Naive thymus-derived CD4-positive, alpha-beta T cell (primary cell): ENCODE results near the gene ENG. TPM values are rescaled to one million over a fixed set of nuclear protein-coding genes. Genes with fewer than 3 reads are reported as not detected.
A peak's percentile ranks its signal among the peaks of the same experiment; 100 is the strongest.

Experiments used
- ATAC-seq: fragments of 150-1000 bp; cut with Tn5 transposase; 2 replicates; pipeline ENCODE4 v1.10.0; 2021; ENCODE audit warnings: mild to moderate bottlenecking, moderate library complexity
- CTCF ChIA-PET: fragments of 350-600 bp; sonication (Branson Sonifier 250); formaldehyde crosslinking; loops from one replicate; lab custom pipeline; 2021; ENCODE audit warnings: antibody characterized with exemption; lab: Charles Lee
- POLR2A ChIA-PET: fragments of 350-600 bp; sonication (Branson Sonifier 250); formaldehyde crosslinking; loops from one replicate; lab custom pipeline; 2021; ENCODE audit warnings: antibody characterized with exemption, inconsistent platforms; lab: Charles Lee
- DNase-seq, 9 donors: peaks; one replicate each; pipeline versions ENCODE4 v3.0.0 to v3.0.0-alpha.2; 2020 to 2022; ENCODE audit warnings: mixed read lengths in 1 of 9
- H3K27ac ChIP-seq: one replicate; pipeline ENCODE4 v1.7.0; 2013; ENCODE audit warnings: mild to moderate bottlenecking, low read depth, low read length, moderate library complexity
- H3K27me3 ChIP-seq, 2 donors: one replicate each; pipeline ENCODE4 v1.7.0; 2013; ENCODE audit warnings: low read length in 2 of 2, mild to moderate bottlenecking in 2 of 2, moderate library complexity in 2 of 2; ENCODE audit not compliant: control insufficient read depth in 2 of 2, insufficient read depth in 2 of 2
- H3K36me3 ChIP-seq, 3 experiments: 1 replicate in 2 of 3; 2 replicates in 1 of 3; pipeline ENCODE4 v1.7.0; 2013; ENCODE audit warnings: low read length in 3 of 3, mild to moderate bottlenecking in 3 of 3, moderate library complexity in 1 of 3; ENCODE audit not compliant: insufficient read depth in 3 of 3, control insufficient read depth in 2 of 3
- H3K4me1 ChIP-seq, 2 donors: one replicate each; pipeline ENCODE4 v1.7.0; 2013; ENCODE audit warnings: low read length in 2 of 2, mild to moderate bottlenecking in 2 of 2, moderate library complexity in 1 of 2; ENCODE audit not compliant: control insufficient read depth in 2 of 2, insufficient read depth in 2 of 2
- H3K4me3 ChIP-seq: 2 replicates; pipeline ENCODE4 v1.7.0; 2013; ENCODE audit warnings: mild to moderate bottlenecking, low read length
- H3K9me3 ChIP-seq, 3 experiments: 1 replicate in 2 of 3; 2 replicates in 1 of 3; pipeline ENCODE4 v1.7.0; 2013; ENCODE audit warnings: low read length in 3 of 3; ENCODE audit not compliant: control insufficient read depth in 2 of 3
- H3K27ac Mint-ChIP-seq, 9 donors: one replicate each; pipeline ENCODE4 v1.8.0; 2020 to 2022; ENCODE audit warnings: mixed read lengths in 9 of 9, mild to moderate bottlenecking in 8 of 9, moderate library complexity in 5 of 9, inconsistent platforms in 2 of 9
- H3K27me3 Mint-ChIP-seq, 5 donors: one replicate each; pipeline ENCODE4 v1.8.0; 2021 to 2022; ENCODE audit warnings: mixed read lengths in 5 of 5, mild to moderate bottlenecking in 1 of 5
- H3K36me3 Mint-ChIP-seq, 5 donors: one replicate each; pipeline ENCODE4 v1.8.0; 2020 to 2022; ENCODE audit warnings: mixed read lengths in 5 of 5, mild to moderate bottlenecking in 3 of 5, inconsistent platforms in 1 of 5
- H3K4me1 Mint-ChIP-seq, 7 donors: one replicate each; pipeline ENCODE4 v1.8.0; 2020 to 2022; ENCODE audit warnings: mixed read lengths in 7 of 7, mild to moderate bottlenecking in 3 of 7, inconsistent platforms in 1 of 7
- H3K4me3 Mint-ChIP-seq, 10 donors: one replicate each; pipeline ENCODE4 v1.8.0; 2020 to 2022; ENCODE audit warnings: mild to moderate bottlenecking in 10 of 10, mixed read lengths in 10 of 10, moderate library complexity in 6 of 10, inconsistent platforms in 2 of 10
- H3K9me3 Mint-ChIP-seq, 11 donors: one replicate each; pipeline ENCODE4 v1.8.0; 2020 to 2022; ENCODE audit warnings: mixed read lengths in 11 of 11, mild to moderate bottlenecking in 4 of 11, inconsistent platforms in 1 of 11, moderate library complexity in 1 of 11
- intact Hi-C, 2 donors: fragments of 100-400 bp; cut with micrococcal nuclease; formaldehyde crosslinking; loops; one replicate each; pipeline ENCODE4 v1.15.1; 2023
- polyA plus RNA-seq, 2 donors: library from polyadenylated mRNA; unstranded; fragments of 300-500 nt; fragmentation: Illumina TruSeq; gene quantifications; one replicate each; pipeline ENCODE4 v1.2.3, GENCODE V29; 2021
- total RNA-seq, 6 experiments: library from RNA in 5 of 6; stranded (reverse) in 5 of 6; gene quantifications; 1 replicate in 5 of 6; 2 replicates in 1 of 6; pipeline ENCODE4 v1.2.3 and lab custom pipeline; 2021 to 2026

ENG gene
- total and polyA plus RNA-seq, 7 experiments from 2014 or later, result 4.5 to 25.8 (median 11.2) TPM

DNA sequence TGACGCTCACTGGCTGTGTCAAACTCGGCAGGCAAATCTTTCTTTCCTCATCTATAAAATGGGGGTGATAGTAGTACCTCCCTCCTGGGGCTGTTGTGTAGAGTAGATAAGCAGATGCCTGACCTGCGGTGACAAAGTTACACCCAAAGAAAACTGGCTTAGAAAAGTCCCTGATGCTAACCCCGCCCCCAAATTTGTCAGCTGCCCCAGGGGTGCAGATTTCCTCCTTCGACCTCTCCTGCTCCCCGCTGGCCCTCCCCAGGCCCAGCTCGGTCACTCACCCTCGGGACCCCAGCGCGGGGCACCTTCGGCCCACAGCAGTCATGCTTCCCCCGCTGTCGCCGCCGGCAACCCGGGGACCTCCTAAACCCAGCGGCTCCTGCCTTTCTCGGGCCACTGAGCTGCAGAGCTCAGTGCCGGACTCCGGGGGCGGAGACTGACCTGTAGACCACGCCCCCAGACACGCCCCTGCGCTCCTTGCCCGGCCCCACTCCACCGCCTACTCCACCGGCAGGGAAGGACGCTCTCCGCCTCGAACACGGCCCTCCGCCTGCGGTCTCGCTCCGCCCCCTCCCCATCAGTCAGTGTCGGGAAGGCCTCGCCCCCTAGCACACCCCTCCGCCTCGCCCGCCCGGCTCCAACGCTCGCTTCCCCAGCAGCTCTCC lies 83.4 kb downstream of the ENG start:
- peak overlapping the region; percentile 71 for H3K4me3 ChIP-seq
- no peaks in the 10 kb centered on the region for H3K27me3 ChIP-seq
- peaks cover 44 to 82% (median 71%) of the 10 kb centered on the region in 7 donors for H3K4me1 Mint-ChIP-seq
- H3K27ac ChIP-seq, result peak overlapping the region; percentile 90
- POLR2A ChIA-PET, result interaction anchor here (0.6 to 11.2 kb wide), 15 partner anchors 7 to 211 kb away, joined by 3 to 99 read pairs (median 3); partner anchors contain the start of genes CDK9, FPGS and SH2D3C
- peaks cover 57 to 59% of the 10 kb centered on the region in 2 donors for H3K4me1 ChIP-seq
- H3K36me3 Mint-ChIP-seq, result peaks cover 0 to 31% (median 10%) of the 10 kb centered on the region in 5 donors
- H3K27ac Mint-ChIP-seq, result peak overlapping the region; percentile 90 to 96 (median 94)
- CTCF ChIA-PET, result interaction anchor here (0.6 to 1.4 kb wide), 6 partner anchors 11 to 212 kb away, joined by 3 to 6 read pairs (median 3); partner anchors contain the start of gene CDK9
- H3K36me3 ChIP-seq, result peaks cover 11 to 47% (median 31%) of the 10 kb centered on the region in 3 experiments
- H3K9me3 ChIP-seq, result no peaks in the 10 kb centered on the region
- H3K9me3 Mint-ChIP-seq, result peaks cover 0 to 1% (median 0%) of the 10 kb centered on the region in 11 donors
- peak overlapping the region; percentile 74 to 92 (median 86) for H3K4me3 Mint-ChIP-seq
- intact Hi-C loops, result loop anchor here (1.0 to 10.0 kb wide), 11 partner anchors 8 to 504 kb away; partner anchors contain the start of genes TOR2A (in 2 of the 2), FPGS (in 1 of the 2), GOLGA2 (in 1 of the 2) and NAIF1 (in 1 of the 2)
- H3K27me3 Mint-ChIP-seq, result no peaks in the 10 kb centered on the region
- DNase-seq, result peak; percentile 85 to 99 (median 92)
- peak; percentile 92 for ATAC-seq

GRCh38 chr9:127770583-127770904 lies 83.9 kb downstream of the ENG start:
- intact Hi-C loops, result loop anchor here (5.0 to 10.0 kb wide), 3 partner anchors 297 to 504 kb away; partner anchors contain the start of genes GOLGA2 (in 1 of the 2), NAIF1 (in 1 of the 2), PTGES2 (in 1 of the 2) and SLC25A25 (in 1 of the 2)

GRCh38 chr9:127769929-127770582 lies 84.4 kb downstream of the ENG start:
- Mint-ChIP-seq H3K4me1 (peaks cover 54 to 90% (median 78%) of the 10 kb centered on the region in 7 donors), H3K4me3 (peak overlapping the region; percentile 74 to 92 (median 86)), H3K27ac (peak overlapping the region in 8 of 9 donors; percentile 90 to 96 (median 94)), H3K36me3 (peaks cover 0 to 39% (median 11%) of the 10 kb centered on the region in 5 donors), H3K27me3 (no peaks in the 10 kb centered on the region), H3K9me3 (peaks cover 0 to 1% (median 0%) of the 10 kb centered on the region in 11 donors)
- Histone ChIP-seq H3K4me1 (peaks cover 52 to 62% of the 10 kb centered on the region in 2 donors), H3K36me3 (peaks cover 11 to 53% (median 31%) of the 10 kb centered on the region in 3 experiments), H3K27ac (peak overlapping the region; percentile 90), H3K9me3 (no peaks in the 10 kb centered on the region), H3K4me3 (peak overlapping the region; percentile 71), H3K27me3 (no peaks in the 10 kb centered on the region)
- no peak for ATAC-seq
- POLR2A ChIA-PET, result interaction anchor here (0.5 to 11.2 kb wide), 6 partner anchors 9 to 391 kb away, joined by 3 to 99 read pairs (median 6); partner anchors contain the start of genes CDK9 and SH2D3C
- CTCF ChIA-PET, result interaction anchor here (0.7 to 1.4 kb wide), 7 partner anchors 15 to 99 kb away, joined by 3 to 4 read pairs (median 3); partner anchors contain the start of gene TOR2A
- no peak for DNase-seq
- intact Hi-C loops, result loop anchor here (5.0 to 10.0 kb wide), 3 partner anchors 297 to 505 kb away; partner anchors contain the start of genes GOLGA2 (in 1 of the 2), NAIF1 (in 1 of the 2), PTGES2 (in 1 of the 2) and SLC25A25 (in 1 of the 2)

More at GRCh38 chr9:127770583-127770904, 83.9 kb downstream of the ENG start:
- peak overlapping the region; percentile 74 to 92 (median 86) for H3K4me3 Mint-ChIP-seq
- H3K9me3 Mint-ChIP-seq, result peaks cover 0 to 1% (median 0%) of the 10 kb centered on the region in 11 donors
- H3K4me1 ChIP-seq, result peaks cover 52 to 62% of the 10 kb centered on the region in 2 donors
- no peak for DNase-seq
- ChIA-PET CTCF (interaction anchor here (1.0 to 1.4 kb wide), 5 partner anchors 12 to 99 kb away, joined by 3 to 6 read pairs (median 3); partner anchors contain the start of gene CDK9), POLR2A (interaction anchor here (0.5 to 11.2 kb wide), 13 partner anchors 9 to 391 kb away, joined by 3 to 99 read pairs (median 3); partner anchors contain the start of genes CDK9 and SH2D3C)
- H3K9me3 ChIP-seq, result no peaks in the 10 kb centered on the region
- peak overlapping the region; percentile 90 to 96 (median 94) for H3K27ac Mint-ChIP-seq
- H3K4me3 ChIP-seq, result peak overlapping the region; percentile 71
- no peaks in the 10 kb centered on the region for H3K27me3 Mint-ChIP-seq
- peak overlapping the region; percentile 90 for H3K27ac ChIP-seq
- H3K36me3 Mint-ChIP-seq, result peaks cover 0 to 34% (median 11%) of the 10 kb centered on the region in 5 donors
- no peaks in the 10 kb centered on the region for H3K27me3 ChIP-seq
- peaks cover 11 to 50% (median 31%) of the 10 kb centered on the region in 3 experiments for H3K36me3 ChIP-seq
- no peak for ATAC-seq
- H3K4me1 Mint-ChIP-seq, result peaks cover 49 to 87% (median 76%) of the 10 kb centered on the region in 7 donors

DNA sequence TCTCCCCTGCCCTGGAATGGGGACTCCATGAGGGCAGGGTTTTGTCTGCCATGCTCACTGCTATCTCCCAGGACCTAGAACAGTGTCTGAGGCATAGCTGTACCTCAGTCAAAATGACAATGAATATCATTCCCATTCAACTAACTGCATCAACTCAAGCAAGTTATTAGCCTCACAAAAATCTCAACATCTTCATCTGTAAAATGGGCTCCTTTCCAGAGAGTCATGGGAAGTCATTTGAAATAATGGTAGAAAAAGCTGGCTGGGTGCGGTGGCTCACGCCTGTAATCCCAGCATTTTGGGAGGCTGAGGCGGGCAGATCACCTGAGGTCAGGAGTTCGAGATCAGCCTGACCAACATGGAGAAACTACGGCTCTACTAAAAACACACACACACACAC lies 85.4 kb downstream of the ENG start:
- peaks cover 55 to 91% (median 79%) of the 10 kb centered on the region in 7 donors for H3K4me1 Mint-ChIP-seq
- no peak for DNase-seq
- CTCF ChIA-PET, result interaction anchor here (0.7 to 1.2 kb wide), 4 partner anchors 17 to 34 kb away, joined by 3 to 4 read pairs (median 4); partner anchors contain the start of genes CDK9 and TOR2A
- peaks cover 0 to 39% (median 9%) of the 10 kb centered on the region in 5 donors for H3K36me3 Mint-ChIP-seq
- Histone ChIP-seq H3K27ac (peak overlapping the region; percentile 90), H3K36me3 (peaks cover 10 to 49% (median 28%) of the 10 kb centered on the region in 3 experiments), H3K4me1 (peaks cover 46 to 58% of the 10 kb centered on the region in 2 donors), H3K9me3 (no peaks in the 10 kb centered on the region), H3K27me3 (no peaks in the 10 kb centered on the region), H3K4me3 (no peak overlapping the region)
- peak overlapping the region; percentile 76 to 95 (median 90) for H3K27ac Mint-ChIP-seq
- intact Hi-C loops, result no loop called here
- peak overlapping the region; percentile 27 to 88 (median 64) for H3K4me3 Mint-ChIP-seq
- no peaks in the 10 kb centered on the region for H3K27me3 Mint-ChIP-seq
- POLR2A ChIA-PET, result interaction anchor here (1.2 to 11.2 kb wide), 3 partner anchors 10 to 146 kb away, joined by 3 to 99 read pairs (median 19); partner anchors contain the start of genes CDK9 and SH2D3C
- H3K9me3 Mint-ChIP-seq, result peaks cover 0 to 1% (median 0%) of the 10 kb centered on the region in 11 donors
- ATAC-seq, result no peak

DNA sequence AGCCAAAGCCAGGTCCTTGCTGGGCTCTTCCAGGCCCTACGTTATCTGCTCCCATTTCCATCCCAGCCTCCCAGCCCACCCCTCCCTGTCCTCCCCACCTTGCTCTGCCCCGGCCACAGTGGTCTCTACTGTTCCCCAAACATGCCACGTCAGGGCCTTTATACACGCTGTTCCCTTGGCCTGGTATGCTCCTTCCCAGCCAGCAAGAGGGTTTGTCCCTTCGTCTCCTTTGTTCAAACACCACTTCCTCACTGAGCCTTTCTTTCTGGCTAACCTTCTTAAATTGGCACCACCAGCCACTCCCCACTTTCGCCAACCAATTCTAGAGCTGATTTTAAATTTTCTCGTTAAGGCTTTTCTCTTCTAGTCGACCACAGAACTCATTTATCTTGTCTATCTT lies 85.8 kb downstream of the ENG start:
- H3K27ac ChIP-seq, result peak overlapping the region; percentile 90
- ChIA-PET POLR2A (interaction anchor here (1.2 to 11.2 kb wide), 3 partner anchors 10 to 147 kb away, joined by 3 to 99 read pairs (median 19); partner anchors contain the start of genes CDK9 and SH2D3C), CTCF (interaction anchor here (1.1 to 1.2 kb wide), 3 partner anchors 17 to 33 kb away, joined by 3 to 4 read pairs (median 4); partner anchors contain the start of genes CDK9 and TOR2A)
- no peak overlapping the region for H3K4me3 ChIP-seq
- Mint-ChIP-seq H3K9me3 (peaks cover 0 to 1% (median 0%) of the 10 kb centered on the region in 11 donors), H3K4me3 (peak overlapping the region; percentile 27 to 88 (median 64)), H3K4me1 (peaks cover 55 to 91% (median 79%) of the 10 kb centered on the region in 7 donors), H3K27me3 (no peaks in the 10 kb centered on the region), H3K36me3 (peaks cover 0 to 39% (median 9%) of the 10 kb centered on the region in 5 donors), H3K27ac (peak overlapping the region; percentile 76 to 95 (median 90))
- H3K9me3 ChIP-seq, result no peaks in the 10 kb centered on the region
- no peak for DNase-seq
- ATAC-seq, result no peak
- no peaks in the 10 kb centered on the region for H3K27me3 ChIP-seq
- peaks cover 43 to 54% of the 10 kb centered on the region in 2 donors for H3K4me1 ChIP-seq
- intact Hi-C loops, result no loop called here
- H3K36me3 ChIP-seq, result peaks cover 6 to 47% (median 24%) of the 10 kb centered on the region in 3 experiments
